ENCODE data around the gene TUBAL3. TPM values are rescaled to one million over a fixed set of nuclear protein-coding genes. Genes with fewer than 3 reads are reported as not detected.

Gene TUBAL3
- total RNA-seq, 1 experiment from 2014 or later, result 0.19 TPM

GRCh38 chr10:5364890-5365338 is 39.7 kb downstream of the TUBAL3 start, which contains the start of gene UCN3:
Gene UCN3, plus strand, starts transcription at chr10:5364966. Its CDS starts 8,755 bp downstream, at chr10:5373721.
- Histone ChIP-seq H3K36me3 (ENCODE audit: insufficient read depth, low read length, poor library complexity, severe bottlenecking) (no peaks in the 10 kb centered on the region), H3K27me3 (replicated peaks; ENCODE audit: insufficient read depth, low read depth, low read length, poor library complexity) (no peaks in the 10 kb centered on the region), H3K4me1 (ENCODE audit: insufficient read depth, low read length, poor library complexity, severe bottlenecking) (no peaks in the 10 kb centered on the region), H3K9me3 (ENCODE audit: low read depth, low read length, poor library complexity, severe bottlenecking) (no peaks in the 10 kb centered on the region), H3K27ac (ENCODE audit: low read depth, low read length, poor library complexity, severe bottlenecking) (no peak within 1 kb of the TSS), H3K4me3 (ENCODE audit: low read depth, low read length, poor library complexity, severe bottlenecking) (no peak within 1 kb of the TSS)
- intact Hi-C loops (cut with micrococcal nuclease; ENCODE audit: unreplicated experiment), result no loop called here
- DNase-seq (ENCODE audit: low spot score), result no peak
- POLR2A ChIA-PET (ENCODE audit: low non-redundant PET), result no interaction called here
- TF ChIP-seq, protein P1, sequence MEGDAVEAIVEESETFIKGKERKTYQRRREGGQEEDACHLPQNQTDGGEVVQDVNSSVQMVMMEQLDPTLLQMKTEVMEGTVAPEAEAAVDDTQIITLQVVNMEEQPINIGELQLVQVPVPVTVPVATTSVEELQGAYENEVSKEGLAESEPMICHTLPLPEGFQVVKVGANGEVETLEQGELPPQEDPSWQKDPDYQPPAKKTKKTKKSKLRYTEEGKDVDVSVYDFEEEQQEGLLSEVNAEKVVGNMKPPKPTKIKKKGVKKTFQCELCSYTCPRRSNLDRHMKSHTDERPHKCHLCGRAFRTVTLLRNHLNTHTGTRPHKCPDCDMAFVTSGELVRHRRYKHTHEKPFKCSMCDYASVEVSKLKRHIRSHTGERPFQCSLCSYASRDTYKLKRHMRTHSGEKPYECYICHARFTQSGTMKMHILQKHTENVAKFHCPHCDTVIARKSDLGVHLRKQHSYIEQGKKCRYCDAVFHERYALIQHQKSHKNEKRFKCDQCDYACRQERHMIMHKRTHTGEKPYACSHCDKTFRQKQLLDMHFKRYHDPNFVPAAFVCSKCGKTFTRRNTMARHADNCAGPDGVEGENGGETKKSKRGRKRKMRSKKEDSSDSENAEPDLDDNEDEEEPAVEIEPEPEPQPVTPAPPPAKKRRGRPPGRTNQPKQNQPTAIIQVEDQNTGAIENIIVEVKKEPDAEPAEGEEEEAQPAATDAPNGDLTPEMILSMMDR (conservative IDR thresholded peaks at IDR 0.05; ENCODE audit: low read depth, low read length), result no peak
- TF ChIP-seq EZH2 (IDR thresholded peaks at IDR 0.05; ENCODE audit: borderline replicate concordance, low read depth, low read length, poor library complexity, severe bottlenecking), result no peak
- no TSS peak for BruUV-seq (replicated peaks)
- CTCF ChIA-PET, result no interaction called here

- intact Hi-C loops (cut with micrococcal nuclease; ENCODE audit: unreplicated experiment), result no loop called here
- Histone ChIP-seq H3K4me1 (ENCODE audit: insufficient read depth, low read length, poor library complexity, severe bottlenecking) (no peaks in the 10 kb centered on the region), H3K9me3 (ENCODE audit: low read depth, low read length, poor library complexity, severe bottlenecking) (no peaks in the 10 kb centered on the region), H3K27ac (ENCODE audit: low read depth, low read length, poor library complexity, severe bottlenecking) (no peak overlapping the region), H3K27me3 (replicated peaks; ENCODE audit: insufficient read depth, low read depth, low read length, poor library complexity) (no peaks in the 10 kb centered on the region), H3K36me3 (ENCODE audit: insufficient read depth, low read length, poor library complexity, severe bottlenecking) (no peaks in the 10 kb centered on the region), H3K4me3 (ENCODE audit: low read depth, low read length, poor library complexity, severe bottlenecking) (no peak overlapping the region)
- no peak for TF ChIP-seq EZH2 (IDR thresholded peaks at IDR 0.05; ENCODE audit: borderline replicate concordance, low read depth, low read length, poor library complexity, severe bottlenecking)
- TF ChIP-seq, protein P1 (conservative IDR thresholded peaks at IDR 0.05; ENCODE audit: low read depth, low read length), result no peak
- ChIA-PET POLR2A (ENCODE audit: low non-redundant PET) (no interaction called here), CTCF (no interaction called here)
- no TSS peak for BruUV-seq (replicated peaks)
- DNase-seq (ENCODE audit: low spot score), result no peak
These were observed 40.3 kb downstream of the TUBAL3 start for GRCh38 chr10:5364374-5364773.

GRCh38 chr10:5362873-5363272 is 41.8 kb downstream of the TUBAL3 start:
- H3K27ac ChIP-seq (ENCODE audit: low read depth, low read length, poor library complexity, severe bottlenecking), result no peak overlapping the region
- no peaks in the 10 kb centered on the region for H3K27me3 ChIP-seq (replicated peaks; ENCODE audit: insufficient read depth, low read depth, low read length, poor library complexity)
- H3K4me3 ChIP-seq (ENCODE audit: low read depth, low read length, poor library complexity, severe bottlenecking), result no peak overlapping the region
- POLR2A ChIA-PET (ENCODE audit: low non-redundant PET), result no interaction called here
- no peak for DNase-seq (ENCODE audit: low spot score)
- no peaks in the 10 kb centered on the region for H3K36me3 ChIP-seq (ENCODE audit: insufficient read depth, low read length, poor library complexity, severe bottlenecking)
- no peaks in the 10 kb centered on the region for H3K4me1 ChIP-seq (ENCODE audit: insufficient read depth, low read length, poor library complexity, severe bottlenecking)
- CTCF ChIA-PET, result no interaction called here
- intact Hi-C loops (cut with micrococcal nuclease; ENCODE audit: unreplicated experiment), result no loop called here
- BruUV-seq (replicated peaks), result no TSS peak
- TF ChIP-seq, protein P1 (conservative IDR thresholded peaks at IDR 0.05; ENCODE audit: low read depth, low read length), result no peak
- no peak for TF ChIP-seq EZH2 (IDR thresholded peaks at IDR 0.05; ENCODE audit: borderline replicate concordance, low read depth, low read length, poor library complexity, severe bottlenecking)
- H3K9me3 ChIP-seq (ENCODE audit: low read depth, low read length, poor library complexity, severe bottlenecking), result no peaks in the 10 kb centered on the region

All from A673 (cell line).